GM21717 (cell line): ENCODE measurements around the gene KLHL17.

Experiments used
- ATAC-seq: cut with Tn5 transposase; IDR thresholded peaks from one replicate; pipeline ENCODE4 v1.9.1; 2021; ENCODE audit warnings: mild to moderate bottlenecking, moderate library complexity; ENCODE audit not compliant: unreplicated experiment

KLHL17 gene

GRCh38 chr1:921011-921837 lies 39.2 kb upstream of the KLHL17 start:
- no peak for ATAC-seq

- no peak for ATAC-seq
These were observed 37.0 kb upstream of the KLHL17 start, which contains the start of gene SAMD11 for GRCh38 chr1:923131-923990. TSS of gene SAMD11 (plus strand) at chr1:923923. CDS start at chr1:924432, 509 bp downstream.

GRCh38 chr1:923991-924655 lies 36.3 kb upstream of the KLHL17 start:
- no peak for ATAC-seq

GRCh38 chr1:924656-925560 lies 35.5 kb upstream of the KLHL17 start:
- no peak for ATAC-seq

- ATAC-seq = no peak
These were observed 34.6 kb upstream of the KLHL17 start for GRCh38 chr1:925561-926421.

- ATAC-seq = no peak
These were observed 33.1 kb upstream of the KLHL17 start for GRCh38 chr1:927234-927633.

- ATAC-seq = no peak
These were observed 32.6 kb upstream of the KLHL17 start for GRCh38 chr1:927748-928147.

- ATAC-seq = no peak
These were observed 31.3 kb upstream of the KLHL17 start for GRCh38 chr1:928825-929661.

GRCh38 chr1:929712-930632 lies 30.4 kb upstream of the KLHL17 start:
- no peak for ATAC-seq

GRCh38 chr1:930633-931138 lies 29.7 kb upstream of the KLHL17 start:
- no peak for ATAC-seq

- no peak for ATAC-seq
These were observed 28.8 kb upstream of the KLHL17 start for GRCh38 chr1:931380-932172.

GRCh38 chr1:932173-932510 lies 28.2 kb upstream of the KLHL17 start:
- ATAC-seq = no peak

GRCh38 chr1:932776-933602 lies 27.4 kb upstream of the KLHL17 start:
- no peak for ATAC-seq

- no peak for ATAC-seq
These were observed 26.8 kb upstream of the KLHL17 start for GRCh38 chr1:933603-933940.

GRCh38 chr1:934991-935750 lies 25.2 kb upstream of the KLHL17 start:
- no peak for ATAC-seq
